BLaER1 treated with 17β-estradiol and CSF1 and Interleukin-3, amounts not matched to agents 10 nM and 100 nM (cell line): ENCODE measurements around the gene COQ9.

Experiments
- H3K27ac ChIP-seq, 11 experiments: shearing (Covaris generic); formaldehyde crosslinking; 2 replicates each; pipeline ENCODE4 v1.8.1; 2022
- H3K27me3 ChIP-seq, 11 experiments: shearing (Covaris generic); formaldehyde crosslinking; 2 replicates each; pipeline ENCODE4 v1.8.1; 2022
- H3K36me3 ChIP-seq, 11 experiments: shearing (Covaris generic); formaldehyde crosslinking; 2 replicates each; pipeline ENCODE4 v1.8.1; 2022
- H3K4me1 ChIP-seq, 10 experiments: shearing (Covaris generic); formaldehyde crosslinking; 2 replicates each; pipeline ENCODE4 v1.8.1; 2022
- H3K4me2 ChIP-seq, 11 experiments: shearing (Covaris generic); formaldehyde crosslinking; 2 replicates each; pipeline ENCODE4 v1.8.1; 2022
- H3K4me3 ChIP-seq, 10 experiments: shearing (Covaris generic); formaldehyde crosslinking; 2 replicates each; pipeline ENCODE4 v1.8.1; 2022
- H3K9ac ChIP-seq, 11 experiments: shearing (Covaris generic); formaldehyde crosslinking; 2 replicates each; pipeline ENCODE4 v1.8.1; 2022
- H3K9me3 ChIP-seq, 11 experiments: shearing (Covaris generic); formaldehyde crosslinking; replicated peaks in 1 of 11; 2 replicates each; pipeline ENCODE4 v1.8.1; 2022
- H4K20me1 ChIP-seq, 11 experiments: shearing (Covaris generic); formaldehyde crosslinking; 2 replicates each; pipeline ENCODE4 v1.8.1; 2022
- Cebpa-rat ChIP-seq, 11 experiments: shearing (Covaris generic); IDR thresholded peaks; 2 replicates each; pipeline ENCODE4 v1.8.1; 2022

The COQ9 gene

GRCh38 chr16:57409065-57409464 lies 38.2 kb upstream of the COQ9 start:
- Histone ChIP-seq H3K4me3 (no peak overlapping the region), H3K4me2 (peak overlapping the region; percentile 32 to 81 (median 66); a peak in 20 of 22 replicates), H3K9me3 (no peaks in the 10 kb centered on the region), H3K27me3 (no peaks in the 10 kb centered on the region), H3K36me3 (no peaks in the 10 kb centered on the region), H3K27ac (peak overlapping the region in 2 of 11 experiments; percentile 40 to 42; a peak in 5 of 22 replicates), H4K20me1 (no peaks in the 10 kb centered on the region; a peak in 1 of 22 replicates), H3K9ac (no peak overlapping the region), H3K4me1 (peaks cover 47 to 88% (median 65%) of the 10 kb centered on the region in 10 experiments)
- TF ChIP-seq Cebpa-rat (IDR thresholded peaks at IDR 0.05) = no peak

GRCh38 chr16:57409870-57410587 lies 37.2 kb upstream of the COQ9 start:
- Histone ChIP-seq H3K9ac (no peak overlapping the region), H3K27me3 (no peaks in the 10 kb centered on the region), H3K27ac (peak overlapping the region in 1 of 11 experiments; percentile 42; a peak in 2 of 22 replicates), H3K4me1 (peaks cover 47 to 86% (median 66%) of the 10 kb centered on the region in 10 experiments), H3K4me2 (peak overlapping the region in 10 of 11 experiments; percentile 62 to 81 (median 67); a peak in 20 of 22 replicates), H3K9me3 (no peaks in the 10 kb centered on the region), H4K20me1 (no peaks in the 10 kb centered on the region; a peak in 1 of 22 replicates), H3K36me3 (no peaks in the 10 kb centered on the region), H3K4me3 (no peak overlapping the region)
- TF ChIP-seq Cebpa-rat (IDR thresholded peaks at IDR 0.05) = no peak

GRCh38 chr16:57411362-57411976 lies 35.8 kb upstream of the COQ9 start:
- Histone ChIP-seq H3K27ac (no peak overlapping the region), H3K27me3 (no peaks in the 10 kb centered on the region), H3K4me2 (peak overlapping the region in 9 of 11 experiments; percentile 11 to 81 (median 71); a peak in 17 of 22 replicates), H3K9me3 (no peaks in the 10 kb centered on the region), H3K4me1 (peaks cover 43 to 90% (median 72%) of the 10 kb centered on the region in 10 experiments), H3K36me3 (no peaks in the 10 kb centered on the region), H3K4me3 (no peak overlapping the region), H3K9ac (no peak overlapping the region), H4K20me1 (no peaks in the 10 kb centered on the region; a peak in 1 of 22 replicates)
- TF ChIP-seq Cebpa-rat (IDR thresholded peaks at IDR 0.05) = no peak

GRCh38 chr16:57412584-57412983 lies 34.7 kb upstream of the COQ9 start:
- Histone ChIP-seq H3K9ac (peak overlapping the region in 2 of 11 experiments; percentile 4 to 33; a peak in 1 of 22 replicates), H3K4me3 (no peak overlapping the region), H3K9me3 (no peaks in the 10 kb centered on the region), H3K27ac (peak overlapping the region in 5 of 11 experiments; percentile 19 to 52 (median 46); a peak in 5 of 22 replicates), H3K4me1 (peaks cover 43 to 90% (median 73%) of the 10 kb centered on the region in 10 experiments), H3K4me2 (peak overlapping the region in 10 of 11 experiments; percentile 26 to 81 (median 72); a peak in 19 of 22 replicates), H3K27me3 (no peaks in the 10 kb centered on the region), H3K36me3 (no peaks in the 10 kb centered on the region), H4K20me1 (no peaks in the 10 kb centered on the region; a peak in 1 of 22 replicates)
- no peak for TF ChIP-seq Cebpa-rat (IDR thresholded peaks at IDR 0.05)

- Histone ChIP-seq H3K4me1 (peaks cover 43 to 95% (median 77%) of the 10 kb centered on the region in 10 experiments), H3K36me3 (no peaks in the 10 kb centered on the region), H4K20me1 (no peaks in the 10 kb centered on the region; a peak in 1 of 22 replicates), H3K9me3 (no peaks in the 10 kb centered on the region), H3K9ac (peak overlapping the region in 2 of 11 experiments; percentile 33 to 41; a peak in 2 of 22 replicates), H3K27ac (peak overlapping the region in 7 of 11 experiments; percentile 19 to 56 (median 46); a peak in 12 of 22 replicates), H3K4me2 (peak overlapping the region; percentile 26 to 81 (median 71); a peak in 21 of 22 replicates), H3K4me3 (no peak overlapping the region), H3K27me3 (no peaks in the 10 kb centered on the region)
- TF ChIP-seq Cebpa-rat (IDR thresholded peaks at IDR 0.05) = no peak
These were observed 34.0 kb upstream of the COQ9 start for GRCh38 chr16:57413301-57413730.

GRCh38 chr16:57413733-57414132 lies 33.5 kb upstream of the COQ9 start:
- Histone ChIP-seq H3K27ac (peak overlapping the region in 5 of 11 experiments; percentile 8 to 46 (median 21); a peak in 7 of 22 replicates), H3K27me3 (no peaks in the 10 kb centered on the region), H3K9ac (peak overlapping the region in 1 of 11 experiments; percentile 41; a peak in 1 of 22 replicates), H3K4me3 (no peak overlapping the region), H3K9me3 (no peaks in the 10 kb centered on the region), H3K4me1 (peaks cover 42 to 95% (median 80%) of the 10 kb centered on the region in 10 experiments), H3K4me2 (peak overlapping the region; percentile 26 to 81 (median 71); a peak in 21 of 22 replicates), H4K20me1 (no peaks in the 10 kb centered on the region; a peak in 1 of 22 replicates), H3K36me3 (no peaks in the 10 kb centered on the region)
- no peak for TF ChIP-seq Cebpa-rat (IDR thresholded peaks at IDR 0.05)

GRCh38 chr16:57416084-57416483 lies 31.2 kb upstream of the COQ9 start:
- Histone ChIP-seq H3K4me1 (peaks cover 29 to 82% (median 69%) of the 10 kb centered on the region in 10 experiments), H4K20me1 (no peaks in the 10 kb centered on the region; a peak in 1 of 22 replicates), H3K9me3 (no peaks in the 10 kb centered on the region), H3K4me2 (peak overlapping the region; percentile 70 to 97 (median 86)), H3K36me3 (no peaks in the 10 kb centered on the region), H3K9ac (peak overlapping the region in 10 of 11 experiments; percentile 55 to 84 (median 79); a peak in 18 of 22 replicates), H3K27me3 (no peaks in the 10 kb centered on the region), H3K27ac (peak overlapping the region in 10 of 11 experiments; percentile 44 to 87 (median 80); a peak in 19 of 22 replicates), H3K4me3 (no peak overlapping the region)
- no peak for TF ChIP-seq Cebpa-rat (IDR thresholded peaks at IDR 0.05)

- H3K27ac ChIP-seq = peak overlapping the region in 4 of 11 experiments; percentile 13 to 59 (median 40); a peak in 7 of 22 replicates
- peaks cover 19 to 47% (median 37%) of the 10 kb centered on the region in 10 experiments for H3K4me1 ChIP-seq
- H3K9me3 ChIP-seq = no peaks in the 10 kb centered on the region
- H3K4me2 ChIP-seq = peak overlapping the region; percentile 45 to 78 (median 63); a peak in 21 of 22 replicates
- 0 out of 20 replicates have a peak overlapping the region, but pooled peaks of 1 of the 10 experiments have one; percentile 14 for H3K4me3 ChIP-seq
- TF ChIP-seq Cebpa-rat (IDR thresholded peaks at IDR 0.05) = no peak
- no peaks in the 10 kb centered on the region for H3K36me3 ChIP-seq
- no peaks in the 10 kb centered on the region for H3K27me3 ChIP-seq
- H4K20me1 ChIP-seq = no peaks in the 10 kb centered on the region
- peak overlapping the region in 8 of 11 experiments; percentile 3 to 64 (median 40); a peak in 9 of 22 replicates for H3K9ac ChIP-seq
These were observed 27.8 kb upstream of the COQ9 start for GRCh38 chr16:57419506-57419905.
